GM12873 (cell line): ENCODE results near the gene ANP32A.

Experiments used
- CTCF ChIP-seq: IDR thresholded peaks from 2 replicates; pipeline ENCODE4 v1.5.1; 2012; ENCODE audit warnings: low read depth, mild to moderate bottlenecking, moderate library complexity, low read length, control low read depth; ENCODE audit not compliant: insufficient read depth; ENCODE audit errors: missing control alignments

Gene ANP32A

GRCh38 chr15:68776477-68777270 lies 44.0 kb downstream of the ANP32A start:
- no peak for TF ChIP-seq CTCF

GRCh38 chr15:68775671-68776476 lies 44.8 kb downstream of the ANP32A start:
- no peak for TF ChIP-seq CTCF

DNA sequence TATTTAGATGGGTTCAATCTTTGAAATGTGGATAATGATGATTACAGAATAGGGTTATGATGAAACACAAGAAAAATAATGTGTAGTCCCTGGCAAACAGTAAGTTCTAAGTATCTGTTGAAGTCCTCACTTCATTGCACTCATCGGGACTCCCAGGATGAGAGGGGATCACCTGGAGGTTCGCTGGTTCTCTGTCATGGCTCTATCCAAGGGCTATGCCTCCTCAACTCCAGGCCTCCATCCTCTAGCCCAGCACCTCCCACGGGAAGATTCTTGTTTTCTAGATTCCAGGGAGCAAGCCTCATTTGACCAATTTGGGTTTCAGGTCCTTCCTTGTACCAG lies 45.5 kb downstream of the ANP32A start:
- TF ChIP-seq CTCF: no peak

GRCh38 chr15:68774521-68775235 lies 46.0 kb downstream of the ANP32A start:
- no peak for TF ChIP-seq CTCF

GRCh38 chr15:68774120-68774519 lies 46.6 kb downstream of the ANP32A start:
- TF ChIP-seq CTCF: no peak

GRCh38 chr15:68773036-68773435 lies 47.7 kb downstream of the ANP32A start:
- no peak for TF ChIP-seq CTCF

DNA sequence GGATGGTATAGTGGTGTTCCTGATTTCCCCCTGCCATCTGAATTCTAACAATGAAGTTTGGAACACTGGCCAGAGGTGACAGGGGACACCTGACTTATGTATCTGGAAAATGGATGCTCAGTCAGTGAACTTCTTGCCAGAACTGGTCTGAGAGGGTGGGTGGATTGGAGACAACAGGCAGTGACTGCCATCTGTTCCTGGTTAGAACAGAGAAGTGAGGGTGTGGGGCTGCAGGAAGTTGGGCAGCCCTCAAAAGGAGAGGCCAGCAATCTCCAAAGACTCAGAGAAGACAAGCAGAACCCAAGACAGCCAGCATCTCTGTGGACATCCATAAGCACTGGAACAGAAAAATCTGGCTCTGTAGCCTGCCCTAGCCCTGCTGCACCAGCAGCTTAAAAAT lies 50.5 kb downstream of the ANP32A start:
- TF ChIP-seq CTCF: no peak
